Muscle layer of colon (tissue), 2 donors: Measurements from ENCODE around the gene SLC32A1.

ENCODE experiments used
- H3K27ac ChIP-seq: one replicate; pipeline ENCODE4 v1.7.0; 2013; ENCODE audit warnings: low read depth, mild to moderate bottlenecking, low read length, moderate library complexity
- H3K27me3 ChIP-seq, 2 donors: one replicate each; pipeline ENCODE4 v1.7.0; 2013; ENCODE audit warnings: low read length in 2 of 2, mild to moderate bottlenecking in 2 of 2; ENCODE audit not compliant: insufficient read depth in 2 of 2, control insufficient read depth in 1 of 2
- H3K36me3 ChIP-seq: one replicate; pipeline ENCODE4 v1.7.0; 2013; ENCODE audit warnings: mild to moderate bottlenecking, low read length; ENCODE audit not compliant: insufficient read depth
- H3K4me1 ChIP-seq: one replicate; pipeline ENCODE4 v1.7.0; 2013; ENCODE audit warnings: mild to moderate bottlenecking, low read length; ENCODE audit not compliant: insufficient read depth
- H3K4me3 ChIP-seq, 2 donors: one replicate each; pipeline ENCODE4 v1.7.0; 2013; ENCODE audit warnings: low read length in 2 of 2, low read depth in 1 of 2, mild to moderate bottlenecking in 1 of 2, moderate library complexity in 1 of 2
- H3K9ac ChIP-seq: one replicate; pipeline ENCODE4 v1.7.0; 2013; ENCODE audit warnings: low read length
- H3K9me3 ChIP-seq: one replicate; pipeline ENCODE4 v1.7.0; 2013; ENCODE audit warnings: mild to moderate bottlenecking, low read length
- donor health status: abdominal sarcoma.
- donor health status: Adenocarcinoma of cecum.

Gene SLC32A1

GRCh38 chr20:38700926-38701325 lies 23.4 kb upstream of the SLC32A1 start:
- no peaks in the 10 kb centered on the region for H3K4me1 ChIP-seq
- no peaks in the 10 kb centered on the region for H3K9me3 ChIP-seq
- peaks cover 0 to 9% of the 10 kb centered on the region in 2 donors for H3K27me3 ChIP-seq
- no peak overlapping the region for H3K4me3 ChIP-seq
- no peak overlapping the region for H3K27ac ChIP-seq
- no peak overlapping the region for H3K9ac ChIP-seq
- no peaks in the 10 kb centered on the region for H3K36me3 ChIP-seq

GRCh38 chr20:38703526-38703925 lies 20.8 kb upstream of the SLC32A1 start:
- H3K36me3 ChIP-seq = no peaks in the 10 kb centered on the region
- H3K27me3 ChIP-seq = peaks cover 0 to 9% of the 10 kb centered on the region in 2 donors
- no peaks in the 10 kb centered on the region for H3K9me3 ChIP-seq
- no peaks in the 10 kb centered on the region for H3K4me1 ChIP-seq
- no peak overlapping the region for H3K4me3 ChIP-seq
- H3K9ac ChIP-seq = no peak overlapping the region
- H3K27ac ChIP-seq = no peak overlapping the region

GRCh38 chr20:38704136-38704535 lies 20.1 kb upstream of the SLC32A1 start:
- H3K4me3 ChIP-seq = no peak overlapping the region
- no peaks in the 10 kb centered on the region for H3K9me3 ChIP-seq
- H3K4me1 ChIP-seq = no peaks in the 10 kb centered on the region
- no peaks in the 10 kb centered on the region for H3K36me3 ChIP-seq
- H3K9ac ChIP-seq = no peak overlapping the region
- H3K27me3 ChIP-seq = peaks cover 0 to 9% of the 10 kb centered on the region in 2 donors
- no peak overlapping the region for H3K27ac ChIP-seq

GRCh38 chr20:38706509-38706908 lies 17.8 kb upstream of the SLC32A1 start:
- Histone ChIP-seq H3K9me3 (no peaks in the 10 kb centered on the region), H3K4me3 (no peak overlapping the region), H3K36me3 (no peaks in the 10 kb centered on the region), H3K27me3 (no peaks in the 10 kb centered on the region), H3K27ac (no peak overlapping the region), H3K9ac (no peak overlapping the region), H3K4me1 (no peaks in the 10 kb centered on the region)

GRCh38 chr20:38714308-38714707 lies 10.0 kb upstream of the SLC32A1 start:
- no peaks in the 10 kb centered on the region for H3K36me3 ChIP-seq
- H3K9ac ChIP-seq = no peak overlapping the region
- no peak overlapping the region for H3K4me3 ChIP-seq
- no peaks in the 10 kb centered on the region for H3K4me1 ChIP-seq
- no peak overlapping the region for H3K27ac ChIP-seq
- peaks cover 0 to 19% of the 10 kb centered on the region in 2 donors for H3K27me3 ChIP-seq
- H3K9me3 ChIP-seq = no peaks in the 10 kb centered on the region

GRCh38 chr20:38715646-38716045 lies 8.6 kb upstream of the SLC32A1 start:
- Histone ChIP-seq H3K27ac (no peak overlapping the region), H3K9ac (no peak overlapping the region), H3K36me3 (no peaks in the 10 kb centered on the region), H3K4me3 (no peak overlapping the region), H3K9me3 (no peaks in the 10 kb centered on the region), H3K4me1 (no peaks in the 10 kb centered on the region), H3K27me3 (peaks cover 0 to 30% of the 10 kb centered on the region in 2 donors)

- Histone ChIP-seq H3K27me3 (peaks cover 32 to 75% of the 10 kb centered on the region in 2 donors), H3K4me3 (no peak overlapping the region), H3K27ac (no peak overlapping the region), H3K4me1 (no peaks in the 10 kb centered on the region), H3K9me3 (no peaks in the 10 kb centered on the region), H3K36me3 (no peaks in the 10 kb centered on the region), H3K9ac (no peak overlapping the region)
Measured at GRCh38 chr20:38722683-38723016, 1.6 kb upstream of the SLC32A1 start.

- peaks cover 38 to 80% of the 10 kb centered on the region in 2 donors for H3K27me3 ChIP-seq
- no peak overlapping the region for H3K4me3 ChIP-seq
- H3K27ac ChIP-seq = no peak overlapping the region
- H3K4me1 ChIP-seq = no peaks in the 10 kb centered on the region
- no peak overlapping the region for H3K9ac ChIP-seq
- H3K9me3 ChIP-seq = no peaks in the 10 kb centered on the region
- no peaks in the 10 kb centered on the region for H3K36me3 ChIP-seq
Measured at GRCh38 chr20:38723017-38723847, 1.1 kb upstream of the SLC32A1 start.

- Histone ChIP-seq H3K27me3 (peaks cover 50 to 88% of the 10 kb centered on the region in 2 donors), H3K27ac (no peak overlapping the region), H3K9ac (no peak overlapping the region), H3K4me1 (no peaks in the 10 kb centered on the region), H3K4me3 (no peak overlapping the region), H3K36me3 (no peaks in the 10 kb centered on the region), H3K9me3 (no peaks in the 10 kb centered on the region)
Measured at GRCh38 chr20:38724626-38725147, 401 bp downstream of the SLC32A1 start.

GRCh38 chr20:38725148-38725901 lies 1.0 kb downstream of the SLC32A1 start:
- H3K9ac ChIP-seq = no peak overlapping the region
- H3K36me3 ChIP-seq = no peaks in the 10 kb centered on the region
- H3K9me3 ChIP-seq = no peaks in the 10 kb centered on the region
- no peaks in the 10 kb centered on the region for H3K4me1 ChIP-seq
- no peak overlapping the region for H3K4me3 ChIP-seq
- no peak overlapping the region for H3K27ac ChIP-seq
- peaks cover 57 to 88% of the 10 kb centered on the region in 2 donors for H3K27me3 ChIP-seq

- no peak overlapping the region for H3K9ac ChIP-seq
- no peaks in the 10 kb centered on the region for H3K36me3 ChIP-seq
- H3K27me3 ChIP-seq = peaks cover 65 to 90% of the 10 kb centered on the region in 2 donors
- peaks cover 6% of the 10 kb centered on the region for H3K4me1 ChIP-seq
- H3K9me3 ChIP-seq = no peaks in the 10 kb centered on the region
- H3K27ac ChIP-seq = no peak overlapping the region
- H3K4me3 ChIP-seq = no peak overlapping the region
Measured at GRCh38 chr20:38725931-38726803, 1.9 kb downstream of the SLC32A1 start.
